Activated CD4-positive, alpha-beta T cell treated with anti-CD3 and anti-CD28 coated beads, Interleukin-2, amount 50 U/mL, for 16 hours (primary cell): ENCODE measurements around the gene CWF19L1.

ENCODE experiments used
- DNase-seq: peaks from one replicate; pipeline ENCODE4 v3.0.0-alpha.2; 2020

Gene CWF19L1

DNA sequence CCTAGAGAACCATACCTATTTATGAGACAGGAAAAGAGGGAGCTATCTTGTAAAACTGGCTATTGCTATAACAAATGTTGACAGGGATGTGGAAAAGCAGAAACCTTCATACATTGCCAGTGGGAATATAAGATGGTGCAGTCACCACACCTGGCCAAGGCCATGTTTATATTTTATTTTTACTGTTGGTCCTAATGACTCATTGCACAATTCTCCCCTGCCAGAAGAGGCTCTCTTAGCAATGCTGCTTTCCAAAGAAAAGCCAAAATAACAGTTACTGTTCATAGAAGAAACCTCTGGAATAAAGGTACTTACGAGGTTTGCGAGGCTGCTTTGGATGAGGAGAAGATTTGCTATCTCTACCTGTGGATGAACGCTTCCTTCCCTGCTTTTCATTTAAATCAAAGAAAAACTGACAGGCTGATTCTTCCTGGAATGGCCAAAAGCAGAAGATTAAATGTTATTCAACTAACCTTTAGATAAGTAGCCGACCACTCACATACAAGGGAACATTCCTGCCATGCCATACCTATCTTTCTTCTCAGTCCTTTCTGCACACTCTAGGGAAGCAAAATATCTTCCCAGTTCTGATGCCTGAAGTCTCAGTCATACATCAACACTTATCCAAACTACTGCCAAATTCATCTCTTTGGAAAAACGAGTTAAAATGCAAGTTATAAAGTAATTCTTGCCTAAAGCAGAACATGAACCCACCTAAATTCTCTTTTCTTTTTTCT, 21.8 kb downstream of the CWF19L1 start:
- no peak for DNase-seq

DNA sequence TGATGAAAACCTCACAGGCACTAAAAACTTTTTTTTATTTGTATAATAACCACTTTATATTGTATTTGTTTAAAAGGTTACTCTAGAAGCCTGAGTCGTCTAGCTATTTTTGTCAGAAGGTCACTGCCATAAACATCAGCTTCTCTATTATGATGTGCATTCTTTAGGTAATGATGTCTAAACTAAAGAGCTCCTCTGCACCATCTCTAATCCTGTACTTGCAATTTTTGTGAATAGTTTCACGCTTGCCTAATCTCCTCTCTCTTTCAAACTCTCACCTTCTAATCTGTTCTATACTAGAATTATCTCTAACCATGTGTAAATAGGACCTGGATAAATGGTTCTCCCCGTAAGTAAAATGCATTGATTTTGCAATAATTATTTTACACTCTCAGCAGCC, 27.6 kb downstream of the CWF19L1 start:
- DNase-seq, result no peak

DNA sequence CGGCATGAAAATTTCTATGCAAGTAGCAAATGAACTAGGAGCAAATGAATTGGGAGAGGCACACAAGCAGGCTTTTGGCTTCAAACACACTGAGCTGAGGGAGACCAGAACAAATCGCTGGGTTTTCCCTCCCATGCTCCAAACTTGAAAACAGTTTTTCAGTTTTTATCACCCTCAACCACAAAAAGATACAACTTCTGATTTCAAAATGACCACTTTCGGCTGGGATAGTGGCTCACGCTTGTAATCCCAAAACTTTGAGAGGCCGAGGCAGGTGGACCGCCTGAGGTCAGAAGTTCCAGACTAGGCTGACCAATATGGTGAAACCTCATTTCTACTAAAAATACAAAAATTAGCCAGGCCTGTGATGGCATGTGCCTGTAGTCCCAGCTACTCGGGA, 29.0 kb downstream of the CWF19L1 start:
- peak; percentile 62 for DNase-seq

DNA sequence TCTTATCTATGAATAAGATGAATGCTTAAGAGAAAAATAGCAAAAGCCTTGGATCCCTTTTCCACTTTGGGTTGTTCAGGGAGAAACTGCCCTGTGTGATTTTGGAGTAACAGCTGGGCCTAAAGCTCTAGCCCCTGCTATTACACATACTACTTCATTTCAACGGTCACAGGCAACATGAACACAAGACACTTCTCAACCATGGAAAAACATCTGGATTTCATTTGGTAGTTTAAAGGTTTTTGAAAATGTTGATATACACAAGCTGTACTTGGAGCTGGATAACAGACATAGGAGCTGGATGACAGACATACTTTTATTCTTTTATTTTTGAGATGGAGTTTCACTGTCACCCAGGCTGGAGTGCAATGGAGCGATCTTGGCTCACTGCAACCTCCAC, 35.3 kb downstream of the CWF19L1 start:
- DNase-seq, result no peak

DNA sequence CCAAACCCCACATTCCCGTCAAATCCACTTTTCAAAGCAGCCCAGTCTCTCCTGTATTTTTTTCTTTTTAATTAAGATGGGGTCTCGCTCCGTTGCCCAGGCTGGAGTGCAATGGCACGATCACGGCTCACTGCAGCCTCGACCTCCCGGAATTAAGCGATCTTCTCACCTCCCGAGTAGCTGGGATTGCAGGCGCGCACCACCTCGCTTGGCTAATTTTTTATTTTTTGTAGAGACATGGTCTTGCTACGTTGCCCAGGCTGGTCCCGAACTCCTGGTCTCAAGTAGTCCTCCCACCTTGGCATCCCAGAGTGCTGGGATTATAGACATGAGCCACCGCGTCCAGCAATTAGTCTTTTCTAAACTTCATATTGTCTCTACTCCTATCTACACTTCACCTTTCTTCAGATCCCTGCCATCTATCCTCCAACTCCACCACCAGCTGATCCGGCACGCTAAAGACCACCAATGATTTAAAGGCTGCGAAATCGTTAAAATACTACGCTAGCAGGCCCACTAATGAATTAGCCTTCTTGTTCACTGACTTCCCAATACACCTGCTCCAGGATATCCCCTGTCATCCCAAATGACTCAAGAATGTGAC, 37.5 kb downstream of the CWF19L1 start:
- no peak for DNase-seq

DNA sequence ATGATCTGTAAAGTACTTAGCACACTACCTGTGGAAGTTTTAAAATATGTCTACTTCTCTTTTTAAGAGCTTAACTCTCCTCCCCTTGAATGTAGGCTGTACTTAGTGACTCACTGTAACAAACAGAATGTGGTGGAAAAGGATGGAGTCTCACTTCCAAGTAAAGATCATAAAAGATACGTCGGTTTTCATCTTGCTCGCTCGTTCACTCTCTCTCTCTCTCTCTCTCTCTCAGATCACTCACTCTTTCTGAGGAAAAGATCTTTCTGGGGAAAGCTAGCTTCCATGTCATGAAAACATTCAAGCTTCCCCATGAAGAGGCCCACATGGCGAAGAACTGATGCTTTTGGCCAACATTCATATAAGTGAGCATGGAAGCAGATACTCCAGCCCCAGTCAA, 43.6 kb downstream of the CWF19L1 start:
- DNase-seq, result no peak

DNA sequence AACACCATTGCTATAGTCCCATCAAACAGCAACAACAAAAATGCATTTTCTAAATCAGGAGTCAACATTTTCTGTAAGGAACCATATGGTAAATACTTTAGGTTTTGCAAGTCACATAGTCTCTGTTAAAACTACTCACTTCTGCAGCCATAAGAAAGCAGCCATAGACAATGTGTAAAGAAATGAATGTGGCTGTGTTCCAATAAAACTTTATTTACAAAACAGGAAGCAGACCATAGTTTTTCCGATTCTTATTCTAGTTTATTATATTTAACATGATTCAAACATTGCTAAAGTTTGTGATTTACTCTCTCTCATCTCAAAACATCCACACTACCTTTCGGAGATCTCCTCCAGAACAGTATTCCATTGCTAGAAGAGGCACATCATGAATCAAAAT, 44.9 kb downstream of the CWF19L1 start:
- DNase-seq, result no peak

DNA sequence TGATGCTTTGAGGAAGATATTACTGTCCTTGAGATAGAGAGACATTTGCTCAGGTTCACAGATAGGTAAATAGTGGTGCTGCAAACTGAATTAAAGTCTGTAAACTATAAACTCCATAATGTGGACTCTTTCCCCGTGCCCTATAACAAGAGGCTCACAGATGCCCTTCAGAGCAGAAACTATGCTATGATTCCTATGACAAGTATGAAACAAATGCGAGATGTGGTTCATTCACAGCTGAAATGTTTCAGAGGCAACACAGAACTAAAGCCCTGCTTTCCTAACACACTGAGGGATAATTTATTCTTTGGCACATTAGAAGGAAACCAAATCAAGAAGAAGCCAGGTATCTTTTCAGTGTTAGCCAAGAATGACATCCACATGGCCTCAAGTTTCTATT, 51.4 kb downstream of the CWF19L1 start:
- no peak for DNase-seq

DNA sequence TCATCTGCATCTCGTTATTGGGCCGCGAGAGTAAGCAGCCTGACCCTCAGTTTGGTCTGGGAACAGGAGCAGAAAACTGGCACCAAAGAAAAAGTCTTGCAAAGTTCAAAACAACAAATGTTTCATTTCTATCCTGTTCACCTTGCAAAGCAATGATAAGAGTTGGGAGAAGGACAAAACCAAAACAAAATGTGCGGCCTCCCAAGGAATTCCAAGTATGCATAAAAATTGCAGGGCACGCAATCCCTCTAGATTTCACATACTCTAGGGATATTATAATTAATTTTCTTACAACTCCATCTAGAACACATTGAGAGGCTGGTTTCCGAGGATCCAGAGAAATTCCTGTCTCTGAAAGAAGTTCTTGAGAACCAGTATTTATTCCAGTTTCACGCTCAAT, 58.1 kb downstream of the CWF19L1 start:
- DNase-seq, result no peak

DNA sequence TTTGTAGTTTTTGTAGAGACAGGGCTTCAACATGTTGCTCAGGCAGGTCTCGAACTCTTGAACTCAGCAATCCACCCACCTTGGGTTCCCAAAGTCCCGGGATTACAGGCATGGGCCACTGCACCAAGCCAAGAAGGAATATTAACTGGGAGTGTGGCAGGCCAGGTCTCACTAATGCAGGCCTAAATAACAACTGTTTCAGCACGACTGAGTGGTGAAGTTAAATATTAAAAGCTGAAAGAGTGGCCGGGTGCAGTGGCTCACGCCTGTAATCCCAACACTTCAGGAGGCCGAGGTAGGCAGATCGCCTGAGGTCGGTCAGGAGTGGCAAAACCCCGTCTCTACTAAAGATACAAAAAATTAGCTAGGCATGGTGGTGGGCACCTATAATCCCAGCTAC, 59.2 kb downstream of the CWF19L1 start:
- no peak for DNase-seq

DNA sequence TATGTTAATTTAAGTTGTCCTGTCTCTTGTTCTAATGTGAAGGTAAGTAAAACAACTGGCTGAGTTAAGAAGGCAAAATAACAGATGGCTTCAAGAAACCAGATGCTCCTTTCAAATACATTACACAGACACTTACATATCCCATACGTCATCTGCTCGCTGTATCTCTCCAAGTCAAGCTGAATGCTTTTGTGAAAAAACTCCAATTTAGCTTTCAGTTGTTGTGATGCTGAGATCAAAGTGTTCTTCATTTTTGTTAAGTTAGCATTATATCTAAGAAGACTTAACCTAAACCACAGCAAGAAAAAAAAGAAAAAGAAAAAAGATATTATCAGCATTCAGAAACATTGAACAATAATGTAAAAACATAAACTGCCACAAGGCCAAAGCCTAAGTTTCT, 63.1 kb downstream of the CWF19L1 start:
- DNase-seq, result no peak

DNA sequence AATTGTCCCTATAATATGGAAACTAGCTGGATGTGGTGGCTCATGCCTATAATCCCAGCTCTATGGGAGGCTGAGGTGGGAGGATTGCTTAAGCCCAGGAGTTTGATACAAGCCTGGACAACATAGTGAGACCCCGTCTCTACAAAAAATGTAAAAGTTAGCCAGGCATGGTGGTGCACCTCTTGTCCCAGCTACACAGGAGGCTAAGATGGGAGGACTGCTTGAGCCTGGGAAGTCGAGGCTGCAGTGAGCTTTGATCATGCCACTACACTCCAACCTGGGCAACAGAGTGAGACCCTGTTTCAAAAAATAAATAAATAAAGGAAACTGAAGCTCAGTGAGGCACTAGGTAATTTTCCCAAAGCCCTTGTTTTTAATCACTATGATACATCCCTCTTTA, 65.9 kb downstream of the CWF19L1 start:
- DNase-seq, result no peak

DNA sequence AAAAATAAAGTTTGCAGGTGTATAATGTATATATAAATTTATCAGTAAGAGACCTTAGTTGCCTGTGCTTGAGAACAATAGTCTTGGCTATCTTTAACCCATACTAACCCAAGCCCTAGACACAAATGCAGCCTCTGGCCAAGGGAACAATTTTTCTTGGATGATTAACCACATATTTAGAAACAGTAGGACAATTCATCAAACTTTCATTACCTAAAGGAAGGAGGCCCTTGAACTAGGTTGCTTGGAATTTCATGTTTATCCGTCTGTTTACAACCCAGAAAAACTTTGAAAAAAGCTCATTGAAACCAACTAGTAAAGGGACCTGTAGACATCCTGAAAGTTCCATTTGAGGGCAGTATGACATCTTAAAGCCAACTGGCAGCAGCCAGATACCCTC, 72.7 kb downstream of the CWF19L1 start:
- no peak for DNase-seq

DNA sequence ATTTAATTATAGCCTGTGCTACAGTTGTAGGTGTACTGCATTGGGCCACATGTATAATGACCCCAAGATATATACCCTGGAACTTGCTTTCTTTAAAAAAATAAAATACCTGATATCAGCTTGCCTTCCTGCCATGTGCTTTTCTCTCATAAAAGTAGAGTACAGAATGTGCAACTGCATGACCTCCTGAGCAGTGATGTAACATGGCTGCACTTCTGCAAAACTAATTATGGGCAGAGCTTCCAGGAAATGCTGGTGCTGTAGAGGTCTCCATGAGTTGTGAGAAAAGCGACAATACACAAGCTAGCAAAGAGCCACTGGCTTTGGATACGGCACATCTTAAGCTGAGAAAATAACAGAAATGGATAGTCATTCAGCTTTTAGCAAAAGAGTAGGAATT, 75.1 kb downstream of the CWF19L1 start:
- DNase-seq, result no peak

DNA sequence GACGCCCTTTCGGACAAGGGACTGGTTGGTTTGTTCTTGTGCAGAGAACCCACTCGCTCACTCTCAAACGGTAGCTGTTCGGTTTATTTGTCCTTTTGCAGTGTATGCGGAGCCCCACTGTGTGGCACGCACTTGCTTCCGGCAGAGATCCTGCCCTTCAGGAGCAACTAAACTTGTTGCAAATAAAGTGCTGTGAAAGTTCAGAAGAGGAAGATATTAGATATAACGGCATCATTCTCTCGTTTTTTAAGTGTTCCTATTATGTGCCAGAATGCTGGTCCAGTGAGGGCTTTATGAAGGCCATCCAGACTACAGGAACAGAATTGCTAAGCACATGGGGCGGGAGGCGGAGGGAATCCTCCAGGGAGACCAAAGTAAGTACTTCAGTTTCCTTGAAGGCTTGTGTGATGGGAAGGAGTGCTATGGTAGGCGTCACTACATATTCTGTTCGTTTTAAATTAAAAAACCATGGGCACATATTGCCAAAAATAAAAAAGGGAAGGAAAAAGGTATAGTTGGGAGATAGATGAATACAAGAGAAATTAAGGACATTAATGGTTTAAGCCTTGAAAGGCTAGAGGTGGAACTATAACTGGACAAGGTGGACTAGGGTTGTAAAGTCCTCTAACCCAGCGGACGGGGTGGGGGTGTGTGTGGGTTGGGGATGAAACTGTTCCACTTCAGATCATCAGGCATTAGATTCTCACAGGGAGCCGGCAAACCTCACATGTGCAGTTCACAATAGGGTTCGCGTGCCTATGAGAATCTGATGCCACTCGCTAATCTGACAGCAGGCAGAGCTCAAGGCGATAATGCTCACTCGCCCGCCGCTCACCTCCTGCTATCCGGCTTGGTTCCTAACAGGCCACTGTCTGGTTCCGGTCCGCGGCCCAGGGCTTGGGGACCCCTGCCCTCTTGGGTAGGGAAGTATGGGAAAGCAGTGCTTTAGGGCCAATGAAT, 80.9 kb downstream of the CWF19L1 start:
- peak; percentile 23 for DNase-seq

DNA sequence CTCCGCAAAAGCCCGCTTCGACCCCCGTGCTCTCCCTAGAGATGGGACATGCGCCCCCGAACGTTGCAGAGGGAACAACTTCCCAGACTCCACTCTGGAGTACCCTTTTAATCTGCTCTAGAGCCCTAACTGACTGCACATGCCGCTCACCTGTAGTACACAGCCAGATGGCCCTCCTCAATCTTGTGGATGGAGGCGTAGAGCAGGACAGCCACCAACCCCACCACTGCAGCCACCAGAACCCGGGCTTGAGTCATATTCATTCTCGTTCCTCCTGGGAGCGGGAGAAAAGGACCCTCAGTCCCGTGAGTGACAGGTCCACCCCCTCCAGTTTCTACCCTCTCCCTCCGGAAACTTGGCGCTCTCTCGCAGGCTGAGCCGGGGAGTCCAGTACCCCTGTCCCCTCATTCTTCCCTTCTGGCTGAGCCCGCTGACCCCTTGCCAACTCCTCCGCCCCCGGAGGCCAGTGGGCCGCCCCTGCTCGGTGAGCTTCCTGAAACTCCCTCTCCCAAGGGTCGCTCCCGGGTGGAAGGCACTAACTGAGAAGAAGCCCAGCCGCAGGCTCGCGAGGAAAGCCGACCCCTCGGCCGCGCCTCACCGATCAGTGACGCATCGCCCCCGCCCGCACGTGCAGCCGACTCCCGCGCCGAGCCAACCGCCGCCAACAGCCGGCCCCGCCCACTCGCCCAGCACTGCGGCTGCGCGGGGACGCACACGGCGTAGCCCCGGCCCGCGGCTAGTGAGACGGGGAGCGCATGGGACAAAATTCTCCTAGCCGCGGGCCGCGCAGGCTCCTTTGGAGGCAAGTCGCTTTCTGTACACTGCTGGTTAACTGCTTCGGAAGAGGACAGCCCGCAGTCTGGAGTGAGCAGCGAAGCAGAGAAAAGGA, 81.8 kb downstream of the CWF19L1 start, which contains the start of gene ERLIN1:
TSS of gene ERLIN1 (minus strand) at position 666 of the 889 bp plus-strand sequence. CDS start at position 263, 403 bp downstream.
- DNase-seq, result peak; percentile 93

DNA sequence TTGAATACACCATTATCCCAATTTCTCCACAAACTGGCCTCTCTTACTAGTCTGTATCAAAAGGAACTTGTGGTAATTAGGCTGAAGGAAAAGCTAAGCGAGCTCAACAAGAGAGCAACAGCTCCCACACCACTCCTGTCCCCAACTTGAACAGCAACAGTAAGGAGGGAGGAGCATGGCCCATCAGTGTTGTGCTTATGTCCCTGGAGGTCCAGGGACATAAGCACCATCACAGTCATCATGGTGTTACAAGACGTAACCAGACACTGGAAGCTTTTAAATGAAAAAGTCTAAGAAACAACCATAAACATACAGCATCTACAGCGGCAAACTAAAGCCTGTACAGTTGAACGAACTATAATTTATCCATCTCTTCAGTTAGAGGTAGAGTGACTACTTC, 82.6 kb downstream of the CWF19L1 start:
- DNase-seq, result peak; percentile 22

DNA sequence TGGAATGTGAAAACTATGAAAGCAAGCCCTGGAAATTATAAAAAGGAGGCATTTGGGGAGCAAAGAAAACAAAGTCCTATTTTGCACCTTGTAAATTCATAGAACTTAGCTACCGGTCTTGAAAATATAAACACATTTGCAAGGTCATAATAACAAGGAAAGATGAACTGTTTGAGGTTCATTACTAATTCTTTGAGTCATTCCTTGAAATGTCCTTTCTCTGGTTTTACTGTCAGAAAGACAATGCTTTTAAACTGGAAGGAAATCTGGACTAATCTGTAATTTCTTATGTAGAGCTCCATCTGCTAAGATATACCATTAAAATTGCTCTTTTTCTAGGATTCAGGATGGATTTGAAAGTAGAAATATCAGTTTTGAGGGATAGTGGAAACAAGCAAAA, 83.0 kb downstream of the CWF19L1 start:
- peak; percentile 20 for DNase-seq

DNA sequence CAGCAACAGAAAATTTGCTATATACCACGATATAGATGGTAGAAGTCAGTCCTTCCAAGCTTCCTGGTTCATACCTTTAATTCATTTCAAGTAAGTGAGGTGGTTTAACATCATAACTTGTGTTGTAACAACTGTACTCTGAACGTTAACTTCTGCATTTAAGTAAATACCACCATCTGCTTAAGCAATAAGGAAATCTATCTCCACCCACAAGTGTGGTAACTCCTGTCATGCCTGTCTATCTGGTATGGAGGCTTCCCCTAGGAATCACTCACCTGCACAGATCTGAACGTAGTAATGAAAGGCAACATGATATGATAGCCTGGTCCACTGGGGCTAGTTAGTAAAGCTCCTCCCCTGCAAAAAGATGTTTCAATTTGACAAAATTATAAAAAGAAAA, 84.0 kb downstream of the CWF19L1 start:
- DNase-seq, result no peak

DNA sequence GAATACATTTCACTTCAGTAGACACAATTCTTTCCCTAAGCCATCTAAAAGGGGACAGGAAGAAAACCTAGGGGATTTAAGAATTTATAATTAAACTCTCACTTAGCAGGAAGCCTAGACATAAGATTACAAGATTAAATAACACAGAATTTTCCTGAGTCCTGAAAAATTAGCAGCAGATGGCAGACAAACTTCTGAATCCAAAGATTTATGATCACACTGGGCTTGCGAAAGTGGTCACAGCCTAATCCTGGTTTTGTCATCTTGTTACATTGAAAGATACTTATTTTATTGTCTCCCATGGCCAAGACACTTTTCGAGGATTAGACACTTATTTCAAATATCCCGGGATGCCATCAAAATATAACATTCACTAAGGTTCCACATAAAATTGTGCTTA, 84.5 kb downstream of the CWF19L1 start:
- no peak for DNase-seq
